Measurements from ENCODE around the gene TMCC1. TPM values are rescaled to one million over a fixed set of nuclear protein-coding genes. Genes with fewer than 3 reads are reported as not detected.
"Not testable (repeated sequence)": the region's sequence is repeated elsewhere in the genome, so short reads cannot be mapped to it uniquely, and the experiment has no call there.

TMCC1 gene
- total RNA-seq, 3 donors from 2014 or later = 12.7 to 14.2 (median 14.1) TPM

DNA sequence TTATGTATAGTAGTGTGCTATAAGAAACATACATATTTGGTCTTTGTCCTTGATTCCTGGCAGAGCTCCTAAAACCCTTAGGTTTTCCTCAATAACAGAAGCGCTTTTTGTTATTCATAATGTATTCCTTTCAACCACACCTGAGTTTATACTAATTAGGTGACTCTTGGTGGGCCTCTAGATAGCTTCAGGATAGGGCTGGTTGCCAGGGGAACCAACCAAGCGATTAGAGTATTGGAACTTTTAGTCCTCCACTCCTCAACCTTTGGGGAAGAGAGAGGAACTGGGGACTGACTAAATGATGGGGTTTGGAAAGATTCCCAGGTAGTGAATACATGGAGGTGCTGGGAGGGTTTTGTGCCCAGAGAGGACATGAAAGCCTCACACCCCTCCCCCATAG is 24.6 kb downstream of the TMCC1 start:
- H3K27me3 Mint-ChIP-seq (ENCODE audit: low read depth) = no peaks in the 10 kb centered on the region
- peaks cover 36% of the 10 kb centered on the region for H3K36me3 Mint-ChIP-seq (ENCODE audit: insufficient read depth)
- no peak overlapping the region for H3K4me3 Mint-ChIP-seq
- peaks cover 11% of the 10 kb centered on the region for H3K4me1 Mint-ChIP-seq (ENCODE audit: low read depth)
- no peak for ATAC-seq
- DNase-seq = no peak
- no peaks in the 10 kb centered on the region for H3K9me3 Mint-ChIP-seq

DNA sequence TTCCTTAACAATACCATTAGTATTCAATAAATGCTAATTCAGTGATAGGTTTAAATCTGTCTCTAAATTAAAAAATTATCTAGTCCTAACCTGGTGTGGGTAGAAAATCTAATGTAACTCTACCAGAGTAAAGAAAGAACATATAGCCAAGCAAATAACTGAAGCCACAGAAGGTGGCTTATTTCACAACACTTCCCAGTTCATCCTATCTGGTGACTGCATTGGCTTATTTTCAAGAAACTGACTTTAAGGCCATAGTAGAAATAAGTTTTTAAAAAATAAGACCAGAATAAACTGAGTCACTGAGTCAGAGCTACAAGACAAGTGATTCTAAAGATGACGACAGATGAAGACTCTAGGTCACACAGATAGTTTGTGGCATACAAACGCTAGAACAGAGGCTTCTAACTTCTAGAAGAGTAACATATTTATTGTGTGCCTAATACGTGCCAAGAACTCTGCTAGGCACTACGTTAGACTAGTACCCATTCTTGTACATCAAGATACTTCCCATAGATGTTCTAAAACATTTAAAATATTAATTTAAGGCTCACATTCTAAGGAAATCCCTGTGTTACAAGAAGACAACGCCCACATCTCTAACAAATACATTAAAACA is 25.9 kb downstream of the TMCC1 start:
- no peak for DNase-seq
- Mint-ChIP-seq H3K4me3 (no peak overlapping the region), H3K36me3 (ENCODE audit: insufficient read depth) (peaks cover 32% of the 10 kb centered on the region), H3K4me1 (ENCODE audit: low read depth) (peaks cover 17% of the 10 kb centered on the region), H3K27me3 (ENCODE audit: low read depth) (no peaks in the 10 kb centered on the region), H3K9me3 (no peaks in the 10 kb centered on the region)
- no peak for ATAC-seq

DNA sequence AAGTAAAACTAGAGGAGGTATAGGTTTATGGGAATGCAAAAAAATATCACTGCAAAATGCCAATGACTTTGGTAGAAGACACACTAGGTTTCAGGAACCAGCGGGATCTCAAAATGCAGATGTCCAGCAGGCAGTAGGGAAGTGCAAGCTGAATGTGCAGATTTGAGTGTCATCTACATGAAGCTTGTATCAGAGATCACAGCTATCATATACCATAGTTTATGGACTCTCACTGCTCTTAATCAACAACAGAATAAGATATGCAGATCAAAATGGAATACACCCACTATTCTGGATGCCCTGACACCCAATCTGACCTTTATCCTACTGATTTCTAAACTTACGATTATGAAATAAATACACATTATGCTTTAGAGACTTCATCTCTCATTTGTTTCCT is 27.7 kb downstream of the TMCC1 start:
- Mint-ChIP-seq H3K4me3 (no peak overlapping the region), H3K27me3 (ENCODE audit: low read depth) (no peaks in the 10 kb centered on the region), H3K9me3 (no peaks in the 10 kb centered on the region), H3K36me3 (ENCODE audit: insufficient read depth) (peaks cover 23% of the 10 kb centered on the region), H3K4me1 (ENCODE audit: low read depth) (peaks cover 21% of the 10 kb centered on the region)
- DNase-seq (no peak), ATAC-seq (no peak)

DNA sequence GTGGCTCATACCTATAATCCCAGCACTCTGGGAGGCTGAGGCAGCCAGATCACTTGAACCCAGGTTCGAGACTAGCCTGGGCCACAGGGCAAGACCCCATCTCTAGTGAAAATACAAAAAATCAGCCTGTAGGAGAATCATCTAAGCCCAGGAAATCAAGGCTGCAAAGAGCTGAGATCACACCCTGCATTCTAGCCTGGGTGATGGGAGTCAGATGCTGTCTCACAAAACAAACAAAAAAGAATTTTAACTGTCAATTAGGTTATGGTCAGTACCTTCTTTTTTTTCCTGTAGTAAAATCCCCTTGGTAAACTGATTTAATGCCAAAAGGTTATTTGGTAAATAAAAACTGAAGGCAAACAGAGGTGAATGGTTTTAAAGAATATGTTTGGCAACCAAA is 29.0 kb downstream of the TMCC1 start:
- peaks cover 21% of the 10 kb centered on the region for H3K4me1 Mint-ChIP-seq (ENCODE audit: low read depth)
- ATAC-seq (no peak), DNase-seq (no peak)
- H3K9me3 Mint-ChIP-seq = no peaks in the 10 kb centered on the region
- H3K36me3 Mint-ChIP-seq (ENCODE audit: insufficient read depth) = peaks cover 16% of the 10 kb centered on the region
- H3K4me3 Mint-ChIP-seq = no peak overlapping the region
- no peaks in the 10 kb centered on the region for H3K27me3 Mint-ChIP-seq (ENCODE audit: low read depth)

DNA sequence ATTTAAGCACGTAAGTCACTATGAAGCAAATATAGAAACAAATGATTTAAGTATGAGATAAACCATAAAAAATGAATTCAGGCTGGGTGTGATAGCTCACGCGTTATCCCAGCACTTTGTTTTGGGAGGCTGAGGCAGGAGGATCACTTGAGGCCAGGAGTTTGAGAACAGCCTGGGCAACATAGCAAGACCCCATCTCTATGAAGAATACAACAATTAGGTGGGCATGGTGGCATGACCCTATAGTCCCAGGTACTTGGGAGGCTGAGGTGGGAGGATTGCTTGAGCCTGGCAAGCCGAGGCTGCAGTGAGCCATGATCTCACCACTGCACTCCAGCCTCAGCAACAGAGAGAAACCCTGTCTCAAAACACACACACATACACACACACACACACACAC is 34.2 kb downstream of the TMCC1 start:
- H3K4me1 Mint-ChIP-seq (ENCODE audit: low read depth) = peaks cover 33% of the 10 kb centered on the region
- no peaks in the 10 kb centered on the region for H3K27me3 Mint-ChIP-seq (ENCODE audit: low read depth)
- DNase-seq (no peak), ATAC-seq (no peak)
- H3K36me3 Mint-ChIP-seq (ENCODE audit: insufficient read depth) = peaks cover 24% of the 10 kb centered on the region
- H3K4me3 Mint-ChIP-seq = no peak overlapping the region
- H3K9me3 Mint-ChIP-seq = no peaks in the 10 kb centered on the region

DNA sequence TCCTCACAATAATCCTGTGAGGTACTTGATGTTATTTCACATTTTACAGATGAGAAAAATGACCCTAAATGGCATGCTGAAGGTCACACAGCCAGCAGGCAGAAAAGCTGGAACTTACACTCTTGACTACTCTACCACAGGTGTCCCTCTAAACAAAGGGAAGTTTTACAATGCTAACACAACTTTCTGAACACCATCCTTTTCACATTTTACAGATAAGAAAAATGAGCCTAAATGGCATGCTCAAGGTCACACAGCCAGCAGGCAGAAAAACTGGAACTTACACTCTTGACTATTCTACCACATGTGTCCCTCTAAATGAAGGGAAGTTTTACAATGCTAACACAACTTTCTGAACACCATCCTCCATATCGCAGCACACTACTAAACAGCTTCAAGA is 35.6 kb downstream of the TMCC1 start:
- H3K4me1 Mint-ChIP-seq (ENCODE audit: low read depth) = peaks cover 28% of the 10 kb centered on the region
- H3K36me3 Mint-ChIP-seq (ENCODE audit: insufficient read depth) = peaks cover 24% of the 10 kb centered on the region
- no peak for DNase-seq
- ATAC-seq = no peak
- H3K4me3 Mint-ChIP-seq = no peak overlapping the region
- H3K9me3 Mint-ChIP-seq = no peaks in the 10 kb centered on the region
- H3K27me3 Mint-ChIP-seq (ENCODE audit: low read depth) = no peaks in the 10 kb centered on the region

DNA sequence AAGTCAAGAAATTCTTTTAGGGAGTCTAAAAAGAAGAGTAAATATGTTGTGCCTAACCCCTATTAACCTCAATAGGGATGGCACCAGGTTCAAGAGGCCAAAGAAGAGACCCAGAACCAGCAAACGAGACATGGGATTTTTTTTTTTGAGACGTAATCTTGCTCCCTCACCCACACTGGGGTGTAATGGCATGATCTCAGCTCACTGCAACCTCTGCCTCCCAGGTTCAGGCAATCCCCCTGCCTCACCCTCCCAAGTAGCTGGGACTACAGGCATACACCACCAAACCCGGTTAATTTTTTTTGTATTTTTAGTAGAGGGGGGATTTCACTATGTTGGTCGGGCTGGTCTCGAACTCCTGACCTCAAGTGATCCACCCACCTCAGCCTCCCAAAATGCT is 36.7 kb downstream of the TMCC1 start:
- H3K9me3 Mint-ChIP-seq; ATAC-seq; DNase-seq; H3K4me3 Mint-ChIP-seq; H3K27me3 Mint-ChIP-seq (ENCODE audit: low read depth): not testable (repeated sequence)
- Mint-ChIP-seq H3K4me1 (ENCODE audit: low read depth) (peaks cover 17% of the 10 kb centered on the region), H3K36me3 (ENCODE audit: insufficient read depth) (peaks cover 22% of the 10 kb centered on the region)

- DNase-seq (no peak), ATAC-seq (no peak)
- no peak overlapping the region for H3K4me3 Mint-ChIP-seq
- peaks cover 28% of the 10 kb centered on the region for H3K36me3 Mint-ChIP-seq (ENCODE audit: insufficient read depth)
- H3K9me3 Mint-ChIP-seq = no peaks in the 10 kb centered on the region
- H3K27me3 Mint-ChIP-seq (ENCODE audit: low read depth) = no peaks in the 10 kb centered on the region
- peaks cover 17% of the 10 kb centered on the region for H3K4me1 Mint-ChIP-seq (ENCODE audit: low read depth)
Measured at GRCh38 chr3:129855832-129856419, 37.6 kb downstream of the TMCC1 start.

- no peaks in the 10 kb centered on the region for H3K9me3 Mint-ChIP-seq
- peaks cover 17% of the 10 kb centered on the region for H3K4me1 Mint-ChIP-seq (ENCODE audit: low read depth)
- no peak for ATAC-seq
- H3K27me3 Mint-ChIP-seq (ENCODE audit: low read depth) = no peaks in the 10 kb centered on the region
- H3K4me3 Mint-ChIP-seq = no peak overlapping the region
- DNase-seq = no peak
- H3K36me3 Mint-ChIP-seq (ENCODE audit: insufficient read depth) = peaks cover 28% of the 10 kb centered on the region
Measured at GRCh38 chr3:129855170-129855831, 38.2 kb downstream of the TMCC1 start.

GRCh38 chr3:129854460-129854859 is 39.1 kb downstream of the TMCC1 start:
- Mint-ChIP-seq H3K4me1 (ENCODE audit: low read depth) (peaks cover 17% of the 10 kb centered on the region), H3K36me3 (ENCODE audit: insufficient read depth) (peaks cover 29% of the 10 kb centered on the region), H3K27me3 (ENCODE audit: low read depth) (no peaks in the 10 kb centered on the region), H3K4me3 (no peak overlapping the region), H3K9me3 (no peaks in the 10 kb centered on the region)
- ATAC-seq (no peak), DNase-seq (no peak)

DNA sequence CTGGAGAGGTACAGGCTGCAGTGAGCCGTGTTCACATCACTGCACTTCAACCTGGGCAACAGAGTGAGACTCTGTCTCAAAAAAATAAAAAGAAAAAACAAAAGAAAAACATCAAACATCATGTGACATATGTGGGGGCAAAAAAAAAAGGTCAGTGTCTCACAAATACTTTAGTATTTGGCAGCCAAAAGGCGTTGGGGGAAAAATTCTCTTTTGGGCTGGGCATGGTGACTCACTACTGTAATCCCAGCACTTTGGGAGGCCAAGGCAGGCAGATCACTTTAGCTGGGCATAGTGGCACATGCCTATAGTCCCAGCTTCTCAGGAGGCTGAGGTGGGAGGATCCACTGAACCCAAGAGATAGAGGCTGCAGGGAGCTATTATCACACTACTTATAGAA is 47.6 kb downstream of the TMCC1 start:
- DNase-seq (no peak), ATAC-seq (no peak)
- Mint-ChIP-seq H3K4me1 (ENCODE audit: low read depth) (peaks cover 2% of the 10 kb centered on the region), H3K27me3 (ENCODE audit: low read depth) (no peaks in the 10 kb centered on the region), H3K4me3 (no peak overlapping the region), H3K9me3 (peaks cover 5% of the 10 kb centered on the region), H3K36me3 (ENCODE audit: insufficient read depth) (peaks cover 32% of the 10 kb centered on the region)

- H3K36me3 Mint-ChIP-seq (ENCODE audit: insufficient read depth) = peaks cover 22% of the 10 kb centered on the region
- ATAC-seq (no peak), DNase-seq (no peak)
- no peaks in the 10 kb centered on the region for H3K27me3 Mint-ChIP-seq (ENCODE audit: low read depth)
- H3K4me3 Mint-ChIP-seq = no peak overlapping the region
- peaks cover 10% of the 10 kb centered on the region for H3K4me1 Mint-ChIP-seq (ENCODE audit: low read depth)
- peaks cover 5% of the 10 kb centered on the region for H3K9me3 Mint-ChIP-seq
Measured at GRCh38 chr3:129840707-129841360, 52.7 kb downstream of the TMCC1 start.

- Mint-ChIP-seq H3K27me3 (ENCODE audit: low read depth) (no peaks in the 10 kb centered on the region), H3K9me3 (no peaks in the 10 kb centered on the region), H3K4me1 (ENCODE audit: low read depth) (peaks cover 12% of the 10 kb centered on the region), H3K36me3 (ENCODE audit: insufficient read depth) (peaks cover 13% of the 10 kb centered on the region), H3K4me3 (no peak overlapping the region)
- ATAC-seq (no peak), DNase-seq (no peak)
Measured at GRCh38 chr3:129838086-129838485, 55.4 kb downstream of the TMCC1 start.

DNA sequence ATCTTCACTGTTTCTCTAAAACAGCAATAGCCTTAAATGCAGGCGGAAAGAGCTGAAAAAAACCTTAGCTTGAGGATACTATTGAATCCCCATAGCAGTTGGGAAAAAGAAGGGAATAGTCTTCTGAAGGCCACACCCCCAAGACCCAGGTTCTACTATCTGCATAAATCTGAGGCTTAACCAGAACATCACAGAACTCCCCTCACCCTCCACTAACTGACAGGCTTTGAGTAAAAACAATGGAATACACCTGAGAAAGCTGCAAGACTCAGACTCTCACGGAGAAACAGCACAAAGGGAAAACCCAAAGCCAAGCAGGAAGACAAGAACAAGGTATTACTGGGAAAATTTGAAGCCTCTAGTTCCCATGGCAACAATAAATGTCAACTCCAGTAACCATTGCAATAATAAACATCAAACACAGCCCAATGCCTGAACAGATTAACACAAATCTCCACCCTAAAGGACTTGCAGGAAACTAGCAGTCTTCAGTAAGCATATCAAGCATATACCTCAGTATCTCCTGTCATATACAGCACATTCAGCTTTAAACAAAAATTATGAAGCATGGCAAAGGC is 56.4 kb downstream of the TMCC1 start:
- Mint-ChIP-seq H3K9me3 (no peaks in the 10 kb centered on the region), H3K27me3 (ENCODE audit: low read depth) (no peaks in the 10 kb centered on the region), H3K4me3 (no peak overlapping the region), H3K4me1 (ENCODE audit: low read depth) (peaks cover 12% of the 10 kb centered on the region), H3K36me3 (ENCODE audit: insufficient read depth) (peaks cover 13% of the 10 kb centered on the region)
- ATAC-seq = no peak
- no peak for DNase-seq
